ENCODE results near the gene ISG20.

- TF ChIP-seq POLR2AphosphoS5 (IDR thresholded peaks at IDR 0.05) (no peak), CTCF (IDR thresholded peaks at IDR 0.05) (no peak)
Observed at GRCh38 chr15:88636654-88637053, 2.2 kb upstream of the ISG20 start.
